OCI-LY3 (cell line): Measurements from ENCODE around the gene SPECC1L.

Source experiments
- H2AFZ ChIP-seq: fragments of 200-600, 300-600 bp; shearing (Covaris generic); 2 replicates; pipeline ENCODE4 v1.6.0; 2014; ENCODE audit warnings: antibody characterized with exemption, low read depth, low read length
- H3K27ac ChIP-seq: fragments of 200-600, 300-600 bp; sonication (generic); 2 replicates; pipeline ENCODE4 v1.5.1; 2014; ENCODE audit warnings: mild to moderate bottlenecking, low read length, moderate library complexity, mixed read lengths
- H3K27me3 ChIP-seq: fragments of 200-600, 300-600 bp; sonication (generic); 2 replicates; pipeline ENCODE4 v1.6.1; 2014; ENCODE audit warnings: low read depth, low read length, mixed read lengths
- H3K36me3 ChIP-seq: fragments of 200-600, 300-600 bp; sonication (generic); replicated peaks from 2 replicates; pipeline ENCODE3; 2014; ENCODE audit warnings: low read depth, low read length, mixed read lengths
- H3K4me1 ChIP-seq: fragments of 300-600, 200-600 bp; sonication (generic); 2 replicates; pipeline ENCODE4 v1.6.1; 2014; ENCODE audit warnings: low read length, mixed read lengths
- H3K4me2 ChIP-seq: fragments of 200-600, 300-600 bp; sonication (generic); 2 replicates; pipeline ENCODE4 v1.6.1; 2014; ENCODE audit warnings: low read length, mixed read lengths
- H3K4me3 ChIP-seq: fragments of 300-600, 200-600 bp; sonication (generic); 2 replicates; pipeline ENCODE4 v1.5.1; 2014; ENCODE audit warnings: antibody characterized with exemption, mild to moderate bottlenecking, low read length, moderate library complexity
- H3K79me2 ChIP-seq: fragments of 300-600, 200-600 bp; shearing (Covaris generic); 2 replicates; pipeline ENCODE4 v1.6.1; 2014; ENCODE audit warnings: mild to moderate bottlenecking, low read length, mixed read lengths
- H3K9ac ChIP-seq: fragments of 300-600, 200-600 bp; shearing (Covaris generic); 2 replicates; pipeline ENCODE4 v1.6.0; 2014; ENCODE audit warnings: mild to moderate bottlenecking, low read length, moderate library complexity
- H3K9me3 ChIP-seq: fragments of 200-600, 300-600 bp; shearing (Covaris generic); 2 replicates; pipeline ENCODE4 v1.6.1; 2014; ENCODE audit warnings: low read length, mixed read lengths; ENCODE audit not compliant: insufficient read depth
- H4K20me1 ChIP-seq: fragments of 200-600, 300-600 bp; sonication (generic); 2 replicates; pipeline ENCODE4 v1.6.1; 2016; ENCODE audit warnings: low read length, mixed read lengths; ENCODE audit not compliant: insufficient read depth
- CTCF ChIP-seq: fragments of 200-600, 300-600 bp; sonication (generic); IDR thresholded peaks from 2 replicates; pipeline ENCODE4 v1.5.1; 2014; ENCODE audit warnings: antibody characterized with exemption, low read length, low read depth
- EZH2phosphoT487 ChIP-seq: fragments of 200-600 bp; shearing (Covaris generic); IDR thresholded peaks from 2 replicates; pipeline ENCODE4 v1.6.1; 2018; ENCODE audit warnings: antibody characterized with exemption, mixed run types, low read depth

The SPECC1L gene

GRCh38 chr22:24302591-24302990 is 32.0 kb downstream of the SPECC1L start:
- H3K9me3 ChIP-seq, result no peaks in the 10 kb centered on the region
- H3K36me3 ChIP-seq, result peaks cover 38% of the 10 kb centered on the region
- H3K27ac ChIP-seq, result no peak overlapping the region
- H3K4me1 ChIP-seq, result peaks cover 13% of the 10 kb centered on the region; the same call in 1 of the 2 replicates
- no peak overlapping the region for H3K9ac ChIP-seq
- peaks cover 34% of the 10 kb centered on the region for H4K20me1 ChIP-seq
- H2AFZ ChIP-seq, result no peak overlapping the region
- H3K79me2 ChIP-seq, result peaks cover 56% of the 10 kb centered on the region
- no peak overlapping the region for H3K4me2 ChIP-seq
- no peak overlapping the region for H3K4me3 ChIP-seq
- H3K27me3 ChIP-seq, result no peaks in the 10 kb centered on the region
- TF ChIP-seq CTCF (no peak), EZH2phosphoT487 (no peak)

GRCh38 chr22:24303007-24303406 is 32.4 kb downstream of the SPECC1L start:
- Histone ChIP-seq H3K36me3 (peaks cover 40% of the 10 kb centered on the region), H4K20me1 (peaks cover 33% of the 10 kb centered on the region), H3K9me3 (no peaks in the 10 kb centered on the region), H3K4me2 (no peak overlapping the region), H3K27ac (no peak overlapping the region), H3K27me3 (no peaks in the 10 kb centered on the region), H3K79me2 (peaks cover 57% of the 10 kb centered on the region), H3K9ac (no peak overlapping the region), H2AFZ (no peak overlapping the region), H3K4me1 (peaks cover 13% of the 10 kb centered on the region; the same call in 1 of the 2 replicates), H3K4me3 (no peak overlapping the region)
- TF ChIP-seq CTCF (no peak), EZH2phosphoT487 (no peak)

- Histone ChIP-seq H3K4me2 (no peak overlapping the region), H2AFZ (no peak overlapping the region), H3K27me3 (no peaks in the 10 kb centered on the region), H3K9ac (no peak overlapping the region), H3K79me2 (peaks cover 54% of the 10 kb centered on the region), H4K20me1 (peaks cover 24% of the 10 kb centered on the region), H3K4me1 (peaks cover 5% of the 10 kb centered on the region; the same call in 1 of the 2 replicates), H3K27ac (no peak overlapping the region), H3K9me3 (no peaks in the 10 kb centered on the region), H3K36me3 (peaks cover 44% of the 10 kb centered on the region), H3K4me3 (no peak overlapping the region)
- TF ChIP-seq CTCF (no peak), EZH2phosphoT487 (no peak)
Measured at GRCh38 chr22:24304062-24304675, 33.5 kb downstream of the SPECC1L start.

- Histone ChIP-seq H3K27me3 (no peaks in the 10 kb centered on the region), H3K79me2 (peaks cover 48% of the 10 kb centered on the region), H3K4me2 (no peak overlapping the region), H3K4me1 (peaks cover 4% of the 10 kb centered on the region; the same call in 1 of the 2 replicates), H3K4me3 (no peak overlapping the region), H2AFZ (no peak overlapping the region), H3K27ac (no peak overlapping the region), H3K9me3 (no peaks in the 10 kb centered on the region), H4K20me1 (peaks cover 17% of the 10 kb centered on the region), H3K36me3 (peaks cover 49% of the 10 kb centered on the region), H3K9ac (no peak overlapping the region)
- TF ChIP-seq EZH2phosphoT487 (no peak), CTCF (no peak)
Measured at GRCh38 chr22:24305260-24305692, 34.6 kb downstream of the SPECC1L start.
